NCI-H526 (cell line): ENCODE results near the gene NFS1.
"Not testable (repeated sequence)": the region's sequence is repeated elsewhere in the genome, so short reads cannot be mapped to it uniquely, and the experiment has no call there.

Experiments
- DNase-seq, 2 experiments: peaks; one replicate each; lab custom pipeline; 2025; lab: John Stamatoyannopoulos, UW

NFS1 gene

GRCh38 chr20:35699127-35699956 lies at the start of gene NFS1, which contains the start of gene ROMO1:
Gene NFS1 (minus strand): TSS chr20:35699352. CDS start chr20:35699288, 64 bp downstream.
Gene ROMO1 (plus strand): TSS chr20:35699405. CDS start chr20:35699633, 228 bp downstream.
- peak; percentile 84 to 97 for DNase-seq

- DNase-seq: not testable (repeated sequence)
Observed at GRCh38 chr20:35744492-35744841, 45.3 kb upstream of the NFS1 start.

- no peak for DNase-seq
Observed at GRCh38 chr20:35743693-35744491, 44.7 kb upstream of the NFS1 start.

- DNase-seq: peak; percentile 31 to 42
Observed at GRCh38 chr20:35742741-35743523, 43.8 kb upstream of the NFS1 start.

GRCh38 chr20:35741892-35742740 lies 43.0 kb upstream of the NFS1 start, which contains the start of gene RBM39:
Gene RBM39 (minus strand): TSS chr20:35742260. CDS start chr20:35740874, 1,386 bp downstream.
- peak; percentile 100 for DNase-seq

GRCh38 chr20:35739294-35740163 lies 40.4 kb upstream of the NFS1 start:
- peak in 1 of 2 experiments; percentile 22 for DNase-seq

- no peak for DNase-seq
Observed at GRCh38 chr20:35738410-35739179, 39.4 kb upstream of the NFS1 start.

GRCh38 chr20:35737865-35738333 lies 38.7 kb upstream of the NFS1 start:
- no peak for DNase-seq

GRCh38 chr20:35735826-35736470 lies 36.8 kb upstream of the NFS1 start:
- no peak for DNase-seq

GRCh38 chr20:35734777-35735649 lies 35.9 kb upstream of the NFS1 start:
- no peak for DNase-seq

GRCh38 chr20:35734374-35734773 lies 35.2 kb upstream of the NFS1 start:
- no peak for DNase-seq

- DNase-seq: no peak
Observed at GRCh38 chr20:35732644-35732982, 33.5 kb upstream of the NFS1 start.

- no peak for DNase-seq
Observed at GRCh38 chr20:35731862-35732643, 32.9 kb upstream of the NFS1 start.

GRCh38 chr20:35731469-35731788 lies 32.3 kb upstream of the NFS1 start:
- DNase-seq: no peak

GRCh38 chr20:35730583-35731468 lies 31.7 kb upstream of the NFS1 start:
- DNase-seq: no peak
